ENCODE measurements around the gene MRPL20.

MRPL20 gene

GRCh38 chr1:1359664-1360468, 47.2 kb downstream of the MRPL20 start:
- FAIRE-seq: no peak

GRCh38 chr1:1359308-1359663, 47.8 kb downstream of the MRPL20 start:
- FAIRE-seq: no peak

- no peak for FAIRE-seq
Observed at GRCh38 chr1:1358433-1359271, 48.4 kb downstream of the MRPL20 start, which contains the start of gene MXRA8. Gene MXRA8 (minus strand): TSS chr1:1358555. CDS start chr1:1358504, 51 bp downstream.

- FAIRE-seq: no peak
Observed at GRCh38 chr1:1357871-1358432, 49.1 kb downstream of the MRPL20 start.

- no peak for FAIRE-seq
Observed at GRCh38 chr1:1356796-1357401, 50.2 kb downstream of the MRPL20 start.

GRCh38 chr1:1356166-1356795, 50.8 kb downstream of the MRPL20 start:
- FAIRE-seq: no peak

GRCh38 chr1:1355416-1355815, 51.7 kb downstream of the MRPL20 start:
- no peak for FAIRE-seq

- FAIRE-seq: no peak
Observed at GRCh38 chr1:1354271-1355247, 52.5 kb downstream of the MRPL20 start.

- no peak for FAIRE-seq
Observed at GRCh38 chr1:1353389-1354151, 53.5 kb downstream of the MRPL20 start.

GRCh38 chr1:1352786-1353388, 54.2 kb downstream of the MRPL20 start:
- no peak for FAIRE-seq
